IPS DF 6.9 (cell line): Measurements from ENCODE around the gene CDC14A.

Experiments
- DNase-seq: peaks from one replicate; pipeline ENCODE4 v3.0.0-alpha.2; 2013; ENCODE audit warnings: low read depth, low spot score
- H3K27ac ChIP-seq: one replicate; pipeline ENCODE4 v1.5.1; 2013; ENCODE audit warnings: low read length, control low read depth
- H3K27me3 ChIP-seq: 2 replicates; pipeline ENCODE4 v1.6.1; 2013; ENCODE audit warnings: mild to moderate bottlenecking, low read length; ENCODE audit not compliant: control insufficient read depth, insufficient read depth
- H3K36me3 ChIP-seq: 2 replicates; pipeline ENCODE4 v1.6.1; 2013; ENCODE audit warnings: low read length; ENCODE audit not compliant: control insufficient read depth, insufficient read depth
- H3K4me1 ChIP-seq: 2 replicates; pipeline ENCODE4 v1.6.1; 2013; ENCODE audit warnings: low read length; ENCODE audit not compliant: control insufficient read depth, insufficient read depth
- H3K4me3 ChIP-seq: 2 replicates; pipeline ENCODE4 v1.5.1; 2013; ENCODE audit warnings: mild to moderate bottlenecking, low read length
- H3K9me3 ChIP-seq: 2 replicates; pipeline ENCODE4 v1.6.1; 2013; ENCODE audit warnings: low read length, inconsistent platforms; ENCODE audit not compliant: control insufficient read depth, insufficient read depth
- WGBS: extraction: QIAGEN DNeasy Blood & Tissue Kit; methylation state at CpG from one replicate; pipeline ENCODE4 v1.1.7; 2013; ENCODE audit warnings: mixed read lengths, missing lambda C conversion rate; ENCODE audit not compliant: insufficient read length, insufficient coverage; 5-methylcytosine and 5-hydroxymethylcytosine counted together

The CDC14A gene

DNA sequence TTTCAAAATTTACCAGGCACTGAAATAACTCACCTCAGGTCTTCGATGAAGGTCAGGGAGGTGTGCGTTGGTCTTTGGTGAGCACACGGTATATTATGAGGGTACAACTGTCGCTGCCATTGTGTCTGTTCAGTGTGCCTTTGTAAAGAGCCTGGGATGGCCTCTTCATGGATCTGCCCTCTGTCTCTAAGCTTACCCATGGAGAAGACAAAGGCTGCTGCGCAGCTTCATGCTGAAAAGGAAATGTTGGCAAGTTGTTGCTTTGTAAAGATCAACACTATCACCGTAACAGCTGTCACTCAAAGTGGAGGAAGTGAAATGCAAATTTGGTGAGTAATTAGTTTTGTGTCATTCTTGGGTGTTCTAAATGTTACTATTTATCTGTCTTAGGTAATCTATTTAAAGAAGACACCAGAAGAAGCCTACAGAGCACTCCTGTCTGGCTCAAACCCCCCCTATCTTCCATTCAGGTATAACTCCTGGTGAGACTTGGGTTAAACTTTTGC, 71.6 kb downstream of the CDC14A start:
- no CpG with 5 or more reads among the region's 6 CpGs for WGBS

DNA sequence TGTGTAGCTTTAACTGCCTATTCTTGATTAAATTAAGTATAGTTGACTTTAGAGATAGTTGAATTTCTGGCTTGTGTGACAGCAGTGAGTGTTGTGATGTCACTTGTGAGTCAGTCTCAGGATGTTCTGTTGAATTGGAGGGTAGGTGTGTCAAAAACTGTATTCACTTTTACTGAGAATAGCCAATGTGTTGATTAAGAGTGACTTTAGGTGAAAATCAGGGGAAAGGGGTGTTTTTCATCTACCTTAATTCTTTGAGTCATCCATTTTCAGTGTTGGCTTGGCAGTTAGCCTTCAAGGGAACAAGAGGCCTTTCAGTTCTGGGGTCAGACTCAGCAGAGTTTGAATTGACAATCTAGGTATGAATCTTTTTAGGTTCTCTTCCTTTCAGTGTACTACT, 75.9 kb downstream of the CDC14A start:
- Histone ChIP-seq H3K9me3 (no peaks in the 10 kb centered on the region), H3K4me3 (no peak overlapping the region), H3K27me3 (no peaks in the 10 kb centered on the region), H3K27ac (no peak overlapping the region), H3K36me3 (no peaks in the 10 kb centered on the region), H3K4me1 (peaks cover under 1% of the 10 kb centered on the region; the same call in 1 of the 2 replicates)
- DNase-seq, result no peak

More for the DNA sequence above, 71.6 kb downstream of the CDC14A start:
- H3K9me3 ChIP-seq, result no peaks in the 10 kb centered on the region
- no peak overlapping the region for H3K27ac ChIP-seq
- H3K4me1 ChIP-seq, result peaks cover 2% of the 10 kb centered on the region; the same call in 1 of the 2 replicates
- H3K27me3 ChIP-seq, result no peaks in the 10 kb centered on the region
- H3K4me3 ChIP-seq, result no peak overlapping the region
- H3K36me3 ChIP-seq, result no peaks in the 10 kb centered on the region
- DNase-seq, result no peak

DNA sequence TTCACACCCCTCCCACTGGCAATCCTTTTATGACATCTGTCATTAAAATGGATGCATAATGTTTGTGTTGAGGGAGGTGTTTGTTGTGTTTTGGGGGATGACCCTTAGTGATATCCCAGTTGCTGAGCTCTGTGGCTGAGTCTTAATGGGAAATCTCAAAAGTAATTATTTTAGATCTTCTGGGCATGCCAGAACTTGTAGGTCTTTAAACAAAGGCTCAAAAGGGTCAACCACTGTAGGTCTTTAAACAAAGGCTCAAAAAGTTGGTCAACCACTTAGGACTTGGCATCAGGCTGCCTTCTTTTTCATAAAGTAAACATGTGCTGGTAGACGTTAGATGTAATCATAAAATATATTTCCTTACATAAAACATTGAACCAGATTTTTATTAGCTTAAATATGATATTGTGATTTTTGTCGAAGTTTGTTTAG, 78.0 kb downstream of the CDC14A start:
- Histone ChIP-seq H3K27me3 (no peaks in the 10 kb centered on the region), H3K4me1 (peaks cover 2% of the 10 kb centered on the region; the same call in 1 of the 2 replicates), H3K36me3 (no peaks in the 10 kb centered on the region), H3K9me3 (no peaks in the 10 kb centered on the region), H3K27ac (no peak overlapping the region), H3K4me3 (no peak overlapping the region)
- WGBS, result no CpG with 5 or more reads among the region's 2 CpGs
- no peak for DNase-seq

DNA sequence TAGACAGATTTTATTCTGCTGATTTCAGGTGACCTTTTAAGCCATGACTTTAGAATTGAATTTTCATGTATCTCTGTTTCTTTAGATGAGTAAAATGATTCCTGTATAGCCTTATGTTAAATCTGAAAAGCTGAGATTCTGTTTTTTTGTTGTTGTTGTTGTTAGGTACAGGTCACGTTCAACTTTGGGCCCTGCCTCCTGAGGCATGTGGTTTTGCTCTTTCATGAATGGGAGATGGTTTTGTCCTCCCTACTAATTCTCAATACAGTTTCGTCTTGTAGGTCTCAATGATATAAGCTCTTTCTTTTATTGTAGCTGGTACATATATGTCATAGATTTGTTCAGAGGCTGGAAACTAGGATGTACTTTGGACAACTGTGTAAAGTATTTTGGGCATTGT, 79.6 kb downstream of the CDC14A start:
- H3K27me3 ChIP-seq, result no peaks in the 10 kb centered on the region
- WGBS, result no CpG with 5 or more reads among the region's 2 CpGs

DNA sequence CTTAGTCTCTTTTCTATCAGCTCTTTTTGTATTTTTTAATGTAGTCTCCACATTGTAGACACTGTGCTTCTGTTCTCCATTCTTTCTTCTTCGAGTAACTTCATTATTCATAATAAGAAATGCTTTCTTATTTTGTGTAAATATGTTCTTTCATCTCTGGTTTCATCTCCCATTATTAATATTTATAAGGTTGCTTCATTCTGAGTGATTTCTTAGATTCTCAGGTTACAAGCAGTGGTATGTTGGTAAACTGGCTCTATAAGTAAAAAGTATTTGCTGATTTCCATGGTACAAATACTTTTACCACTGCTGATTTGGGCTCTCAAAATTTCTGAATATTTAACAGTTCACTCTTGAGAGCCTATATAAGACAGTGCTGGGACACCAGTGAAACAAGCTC, 81.3 kb downstream of the CDC14A start:
- DNase-seq, result no peak
- H3K36me3 ChIP-seq, result no peaks in the 10 kb centered on the region
- H3K4me3 ChIP-seq, result no peak overlapping the region
- WGBS, result no CpG with 5 or more reads among the region's 1 CpG
- no peak overlapping the region for H3K27ac ChIP-seq
- H3K27me3 ChIP-seq, result no peaks in the 10 kb centered on the region
- no peaks in the 10 kb centered on the region for H3K9me3 ChIP-seq
- peaks cover 2% of the 10 kb centered on the region; the same call in 1 of the 2 replicates for H3K4me1 ChIP-seq

More for the DNA sequence above, 79.6 kb downstream of the CDC14A start:
- Histone ChIP-seq H3K4me1 (peaks cover 2% of the 10 kb centered on the region; the same call in 1 of the 2 replicates), H3K4me3 (no peak overlapping the region), H3K36me3 (no peaks in the 10 kb centered on the region), H3K27ac (no peak overlapping the region), H3K9me3 (no peaks in the 10 kb centered on the region)
- no peak for DNase-seq

DNA sequence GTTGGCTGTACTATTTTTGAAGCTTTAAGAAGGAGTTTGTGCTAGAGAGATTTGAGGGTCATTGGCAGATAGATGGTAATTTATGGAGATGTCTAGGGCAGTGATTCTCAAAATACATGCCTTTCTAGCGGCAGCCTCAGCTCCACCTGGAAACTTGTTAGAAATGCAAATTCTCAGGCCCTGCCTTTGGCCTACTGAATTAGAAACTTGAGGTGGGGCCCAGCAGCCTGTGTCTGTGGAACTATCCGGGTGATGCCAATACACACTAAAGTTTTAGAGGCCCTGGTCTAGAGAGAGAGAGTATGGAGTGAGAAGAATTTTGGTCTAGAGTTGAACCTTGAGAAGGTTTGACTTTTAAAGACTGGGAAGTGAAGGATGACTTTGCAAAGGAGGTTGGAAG, 82.5 kb downstream of the CDC14A start:
- DNase-seq, result no peak
- no peak overlapping the region for H3K4me3 ChIP-seq
- no peaks in the 10 kb centered on the region for H3K27me3 ChIP-seq
- no CpG with 5 or more reads among the region's 2 CpGs for WGBS
- no peaks in the 10 kb centered on the region for H3K36me3 ChIP-seq
- no peak overlapping the region for H3K27ac ChIP-seq
- H3K9me3 ChIP-seq, result no peaks in the 10 kb centered on the region
- peaks cover 2% of the 10 kb centered on the region; the same call in 1 of the 2 replicates for H3K4me1 ChIP-seq

DNA sequence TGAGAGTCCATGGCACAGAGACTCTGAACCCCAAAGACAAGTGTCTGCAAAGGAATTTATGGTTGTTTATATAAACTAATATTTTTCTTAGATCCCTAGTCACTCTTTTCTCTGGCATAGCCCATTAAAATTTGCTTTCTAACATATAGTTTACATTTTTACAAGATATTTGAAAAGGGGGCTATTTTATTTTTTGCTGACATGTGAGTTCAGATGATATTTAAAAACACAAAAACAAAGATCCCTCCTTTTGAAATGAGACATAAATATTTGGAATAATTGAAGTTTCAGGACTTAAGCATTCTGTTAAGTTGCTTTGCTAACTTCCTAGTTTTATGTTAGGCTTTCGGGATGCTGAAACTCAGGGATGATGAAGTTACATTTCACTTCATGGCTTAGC, 86.1 kb downstream of the CDC14A start:
- Histone ChIP-seq H3K4me1 (peaks cover 2% of the 10 kb centered on the region; the same call in 1 of the 2 replicates), H3K4me3 (no peak overlapping the region), H3K27me3 (no peaks in the 10 kb centered on the region), H3K9me3 (no peaks in the 10 kb centered on the region), H3K27ac (no peak overlapping the region), H3K36me3 (no peaks in the 10 kb centered on the region)
- no peak for DNase-seq
- WGBS, result no CpG with 5 or more reads among the region's 1 CpG

DNA sequence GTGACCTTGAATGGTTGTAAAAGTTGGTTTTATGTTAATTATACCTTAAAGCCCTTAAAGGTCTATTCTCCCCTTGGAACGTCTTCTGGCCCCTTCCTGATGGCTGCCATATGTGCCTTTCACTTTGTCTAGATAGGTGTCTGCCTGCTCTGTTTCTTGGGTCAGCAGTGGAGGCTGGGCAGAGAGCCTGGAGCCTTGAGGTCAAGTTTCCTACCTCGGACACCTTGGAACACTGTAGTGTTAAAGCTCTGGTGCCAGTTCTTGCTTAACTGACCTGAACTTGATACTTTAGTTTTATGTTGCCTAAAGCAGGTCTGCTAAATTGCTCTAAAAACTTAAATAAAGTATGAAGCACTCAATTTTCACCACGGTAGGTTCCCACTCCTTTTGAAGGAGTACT, 86.5 kb downstream of the CDC14A start:
- DNase-seq, result no peak
- Histone ChIP-seq H3K27ac (no peak overlapping the region), H3K4me1 (peaks cover 2% of the 10 kb centered on the region; the same call in 1 of the 2 replicates), H3K4me3 (no peak overlapping the region), H3K9me3 (no peaks in the 10 kb centered on the region), H3K36me3 (no peaks in the 10 kb centered on the region), H3K27me3 (no peaks in the 10 kb centered on the region)
- WGBS, result no CpG with 5 or more reads among the region's 3 CpGs

DNA sequence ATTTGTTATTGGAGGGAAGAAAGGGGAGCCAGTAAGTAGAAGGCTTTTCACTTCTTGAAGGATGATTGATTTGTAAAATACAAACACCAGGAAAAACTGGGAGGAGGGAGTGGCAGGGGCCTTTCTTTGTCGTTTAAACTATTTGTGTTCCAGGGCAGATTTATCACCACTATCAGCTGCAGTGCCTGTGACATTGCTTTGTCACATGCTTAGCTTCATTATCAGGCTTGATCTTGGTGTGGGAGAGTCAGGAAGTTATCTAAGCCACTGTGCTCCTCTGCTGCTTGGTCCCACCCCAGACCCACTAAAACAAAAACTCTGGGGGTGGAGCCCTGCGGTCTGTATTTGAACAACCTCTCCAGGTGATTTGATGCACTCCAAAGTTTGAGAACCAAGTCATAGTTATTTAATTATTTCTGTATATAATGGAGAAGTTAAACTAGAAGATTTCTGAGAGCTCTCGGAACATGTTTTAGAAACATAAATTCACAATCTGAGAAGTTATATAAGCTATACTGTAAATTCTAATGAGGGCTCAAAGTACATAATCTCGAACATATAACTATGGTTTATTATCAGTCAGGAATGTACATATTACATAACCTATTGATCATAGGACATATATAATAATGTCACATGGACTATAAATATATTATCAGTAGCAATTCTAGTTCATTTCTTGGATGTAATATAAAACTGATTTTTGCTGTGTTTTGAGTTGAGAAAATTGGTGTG, 87.9 kb downstream of the CDC14A start:
- no CpG with 5 or more reads among the region's 4 CpGs for WGBS
- no peaks in the 10 kb centered on the region for H3K9me3 ChIP-seq
- H3K27ac ChIP-seq, result no peak overlapping the region
- H3K4me3 ChIP-seq, result no peak overlapping the region
- H3K4me1 ChIP-seq, result no peaks in the 10 kb centered on the region; the same call in 1 of the 2 replicates
- H3K27me3 ChIP-seq, result no peaks in the 10 kb centered on the region
- H3K36me3 ChIP-seq, result no peaks in the 10 kb centered on the region
- no peak for DNase-seq

DNA sequence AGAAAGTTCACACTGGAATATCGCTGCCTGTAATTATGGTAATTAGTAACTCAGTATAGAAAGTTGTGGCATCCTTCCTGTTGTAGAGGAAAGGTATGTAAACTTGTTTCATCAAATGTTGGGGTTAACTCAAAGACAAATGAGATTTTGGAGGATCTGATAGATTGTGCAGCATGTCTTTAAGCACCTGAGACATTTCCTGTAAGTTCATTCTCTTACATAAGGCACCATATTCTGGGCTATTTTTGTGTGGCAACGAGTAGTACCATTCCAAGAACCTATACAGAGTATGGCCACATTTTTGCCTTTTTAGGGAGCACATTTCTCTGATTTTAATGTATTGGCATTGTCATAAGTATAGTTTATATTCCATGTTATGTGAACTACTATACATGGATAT, 88.8 kb downstream of the CDC14A start:
- no peaks in the 10 kb centered on the region; the same call in 1 of the 2 replicates for H3K4me1 ChIP-seq
- no peak overlapping the region for H3K4me3 ChIP-seq
- no peaks in the 10 kb centered on the region for H3K27me3 ChIP-seq
- no peaks in the 10 kb centered on the region for H3K9me3 ChIP-seq
- no peaks in the 10 kb centered on the region for H3K36me3 ChIP-seq
- no peak for DNase-seq
- no peak overlapping the region for H3K27ac ChIP-seq
- WGBS, result no CpG with 5 or more reads among the region's 2 CpGs

DNA sequence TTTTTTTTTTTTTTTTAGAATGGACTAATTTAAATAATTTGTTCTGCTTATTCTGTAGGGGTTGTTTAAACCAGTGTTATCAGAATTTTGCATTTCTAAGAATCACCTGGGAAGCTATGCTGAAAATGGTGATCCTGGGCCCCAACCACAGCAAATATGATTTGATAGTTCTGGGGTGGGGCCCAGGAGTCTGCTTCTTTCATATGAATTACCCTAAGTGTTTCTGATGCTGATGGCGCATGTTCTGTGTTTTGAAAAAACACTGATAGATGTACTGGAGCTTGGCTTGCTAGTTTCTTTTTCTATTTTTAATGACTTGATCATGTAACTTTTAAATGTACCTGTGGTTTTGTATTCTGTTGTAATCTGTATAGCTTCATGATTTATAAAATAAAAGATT, 89.3 kb downstream of the CDC14A start:
- no peaks in the 10 kb centered on the region for H3K36me3 ChIP-seq
- H3K4me3 ChIP-seq, result no peak overlapping the region
- H3K9me3 ChIP-seq, result no peaks in the 10 kb centered on the region
- no peaks in the 10 kb centered on the region for H3K27me3 ChIP-seq
- H3K4me1 ChIP-seq, result no peaks in the 10 kb centered on the region; the same call in 1 of the 2 replicates
- DNase-seq, result no peak
- WGBS, result no CpG with 5 or more reads among the region's 1 CpG
- H3K27ac ChIP-seq, result no peak overlapping the region
